Right lobe of liver (tissue), 4 donors: ENCODE data around the gene RICTOR.

Experiments used
- CTCF ChIP-seq, 4 donors: fragments of 200-600 bp in 3 of 4; fragments of 450-650 bp in 1 of 4; IDR thresholded peaks; one replicate each; pipeline versions ENCODE4 v1.5.1 to v1.8.0; 2016 to 2022; ENCODE audit warnings: antibody characterized with exemption in 4 of 4, mild to moderate bottlenecking in 2 of 4
- POLR2A ChIP-seq: fragments of 450-650 bp; IDR thresholded peaks from one replicate; pipeline ENCODE4 v1.6.1; 2017; ENCODE audit warnings: antibody characterized with exemption, mild to moderate bottlenecking
- donor health status: DM: no; HTN: no; CAD: no.
- donor health status: DM: no; HTN: no; CAD: no.
- donor health status: DM: no; HTN: yes; CAD: no.

- TF ChIP-seq CTCF (IDR thresholded peaks at IDR 0.05) (no peak), POLR2A (no peak)
Measured at GRCh38 chr5:38996123-38996522, 78.1 kb downstream of the RICTOR start.
